Frontal cortex (tissue), 4 donors: ENCODE results near the gene COX6B1. TPM values are rescaled to one million over a fixed set of nuclear protein-coding genes. Genes with fewer than 3 reads are reported as not detected.

ENCODE experiments used
- DNase-seq, 2 donors: peaks; one replicate each; pipeline ENCODE4 v3.0.0; 2012; ENCODE audit warnings: low spot score in 2 of 2
- FAIRE-seq: peaks from 2 replicates; lab custom pipeline; 2012; peaks lifted over from hg19 to GRCh38; lab: Jason Lieb, UNC
- total RNA-seq: library from RNA; depleted of rRNA; stranded (reverse); fragments of >200 nt; gene quantifications from one replicate; pipeline ENCODE4 v1.2.3, GENCODE V29; 2014
- donor health status: control.
- donor health status: control.
- donor health status: control.

COX6B1 gene
- total RNA-seq, 1 donor from 2014 or later = 210 TPM

DNA sequence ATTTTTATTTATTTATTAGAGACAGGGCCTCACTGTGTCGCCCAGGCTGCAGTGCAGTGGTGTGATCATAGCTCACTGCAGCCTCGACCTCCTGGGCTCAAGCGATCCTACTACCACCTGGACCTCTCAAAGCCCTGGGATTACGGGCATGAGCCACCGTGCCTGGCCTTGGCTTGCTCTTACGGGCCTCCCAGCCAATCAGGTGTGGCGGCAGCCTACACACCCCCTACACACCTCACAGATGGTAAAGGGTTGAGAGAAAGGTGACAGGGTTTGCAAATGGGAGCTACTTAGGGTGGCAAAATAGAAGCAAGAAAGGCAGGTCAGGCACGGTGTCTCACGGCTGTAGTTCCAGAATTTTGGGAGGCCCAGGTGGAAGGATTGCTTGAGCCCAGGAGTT is 55.2 kb downstream of the COX6B1 start:
- DNase-seq (no peak), FAIRE-seq (no peak)

DNA sequence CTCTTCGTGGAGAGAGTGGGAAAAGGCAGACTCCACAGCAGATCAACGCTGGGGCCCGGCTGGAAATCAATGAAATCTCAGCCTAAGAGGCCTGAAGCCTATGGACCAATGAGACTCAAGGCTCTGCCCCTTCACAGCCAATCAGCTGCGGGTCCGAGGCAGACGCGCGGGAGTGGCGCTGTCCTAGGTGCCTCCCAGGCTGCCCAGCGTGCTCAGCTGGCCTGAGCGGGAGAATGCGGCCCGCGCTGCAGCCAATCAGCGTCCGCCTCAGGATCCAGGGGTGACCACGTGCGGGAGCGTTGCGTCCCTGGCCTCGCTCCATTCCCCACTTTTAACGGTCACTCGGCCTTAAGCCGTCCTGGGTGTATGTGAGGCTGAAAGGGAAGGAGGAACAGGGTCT is 56.1 kb downstream of the COX6B1 start, which contains the start of gene ZBTB32:
ZBTB32 (plus strand) TSS at position 341 of the 400 bp plus-strand sequence. CDS start 10,069 bp downstream, outside the sequence.
- FAIRE-seq = no peak
- DNase-seq = no peak

Other genes with a start within 250 kb of the COX6B1 start
- gene FFAR2, start 200.1 kb upstream of the COX6B1 start, total RNA-seq = under 0.01 TPM
- not detected for gene KRTDAP, start 157.9 kb upstream of the COX6B1 start, total RNA-seq
- under 0.01 TPM for gene DMKN, start 134.7 kb upstream of the COX6B1 start, total RNA-seq
- gene SBSN, start 120.0 kb upstream of the COX6B1 start, total RNA-seq = not detected
- not detected for gene GAPDHS, start 114.9 kb upstream of the COX6B1 start, total RNA-seq
- gene TMEM147, start 102.7 kb upstream of the COX6B1 start, total RNA-seq = 50.1 TPM
- not detected for gene ATP4A, start 84.7 kb upstream of the COX6B1 start, total RNA-seq
- gene PMIS2, start 62.1 kb upstream of the COX6B1 start, total RNA-seq = not detected
- 5.3 TPM for gene HAUS5, start 35.6 kb upstream of the COX6B1 start, total RNA-seq
- gene RBM42, start 19.3 kb upstream of the COX6B1 start, total RNA-seq = 21.6 TPM
- 0.82 TPM for gene ETV2, start 6.6 kb upstream of the COX6B1 start, total RNA-seq
- not detected for gene UPK1A, start 18.2 kb downstream of the COX6B1 start, total RNA-seq
- not detected for gene ZBTB32, start 56.2 kb downstream of the COX6B1 start, total RNA-seq
- gene KMT2B, start 69.7 kb downstream of the COX6B1 start, total RNA-seq = 3.7 TPM
- 2.9 TPM for gene IGFLR1, start 94.1 kb downstream of the COX6B1 start, total RNA-seq
- 9.4 TPM for gene U2AF1L4, start 97.1 kb downstream of the COX6B1 start, total RNA-seq
- 5.7 TPM for gene PSENEN, start 97.3 kb downstream of the COX6B1 start, total RNA-seq
- gene LIN37, start 100.3 kb downstream of the COX6B1 start, total RNA-seq = 9.0 TPM
- gene HSPB6, start 108.7 kb downstream of the COX6B1 start, total RNA-seq = under 0.01 TPM
- 3.3 TPM for gene PROSER3, start 109.9 kb downstream of the COX6B1 start, total RNA-seq
- gene ARHGAP33, start 127.2 kb downstream of the COX6B1 start, total RNA-seq = 52.6 TPM
- not detected for gene PRODH2, start 164.5 kb downstream of the COX6B1 start, total RNA-seq
- gene NPHS1, start 204.2 kb downstream of the COX6B1 start, total RNA-seq = 1.2 TPM
- 0.41 TPM for gene KIRREL2, start 208.6 kb downstream of the COX6B1 start, total RNA-seq
- gene APLP1, start 220.3 kb downstream of the COX6B1 start, total RNA-seq = 214 TPM